HepG2 (cell line): ENCODE data around the gene TSPAN32.

ENCODE experiments used
- ETV5 ChIP-seq: IDR thresholded peaks from 2 replicates; pipeline ENCODE4 v1.6.1; 2018; ENCODE audit warnings: missing biosample characterization, missing genetic modification reagents, inconsistent platforms, borderline replicate concordance
- HDAC2 ChIP-seq: sonication (generic); formaldehyde crosslinking; IDR thresholded peaks from 2 replicates; pipeline ENCODE4 v1.4.0; 2020; ENCODE audit warnings: missing genetic modification reagents
- KIAA2018 ChIP-seq: sonication (generic); formaldehyde crosslinking; IDR thresholded peaks from 2 replicates; pipeline ENCODE4 v1.5.0; 2020; ENCODE audit warnings: mild to moderate bottlenecking, missing genetic modification reagents, borderline replicate concordance
- MAZ ChIP-seq, 2 experiments: sonication (generic) in 1 of 2; formaldehyde crosslinking in 1 of 2; IDR thresholded peaks; 2 replicates each; pipeline versions ENCODE4 v1.5.0 to v1.6.1; 2012 to 2020; ENCODE audit warnings: low read depth in 2 of 2, mild to moderate bottlenecking in 2 of 2, borderline replicate concordance in 1 of 2, improper control_type of control experiment in 1 of 2, low read length in 1 of 2, missing genetic modification reagents in 1 of 2, moderate library complexity in 1 of 2
- MTA3 ChIP-seq: sonication (generic); formaldehyde crosslinking; IDR thresholded peaks from 2 replicates; pipeline ENCODE4 v1.4.0; 2020; ENCODE audit warnings: missing genetic modification reagents
- MYC ChIP-seq: sonication (generic); formaldehyde crosslinking; IDR thresholded peaks from 2 replicates; pipeline ENCODE4 v1.9.0; 2021; ENCODE audit warnings: missing genetic modification reagents, borderline replicate concordance
- NCOA2 ChIP-seq: sonication (generic); formaldehyde crosslinking; IDR thresholded peaks from 2 replicates; pipeline ENCODE4 v1.8.0; 2022; ENCODE audit warnings: inconsistent platforms
- ZBTB26 ChIP-seq: IDR thresholded peaks from 2 replicates; pipeline ENCODE4 v1.6.1; 2016; ENCODE audit warnings: missing compliant biosample characterization, missing genetic modification reagents, borderline replicate concordance
- ZSCAN29 ChIP-seq: sonication (generic); formaldehyde crosslinking; conservative IDR thresholded peaks from 2 replicates; pipeline ENCODE4 v1.4.0; 2020; ENCODE audit warnings: mild to moderate bottlenecking, missing genetic modification reagents

DNA sequence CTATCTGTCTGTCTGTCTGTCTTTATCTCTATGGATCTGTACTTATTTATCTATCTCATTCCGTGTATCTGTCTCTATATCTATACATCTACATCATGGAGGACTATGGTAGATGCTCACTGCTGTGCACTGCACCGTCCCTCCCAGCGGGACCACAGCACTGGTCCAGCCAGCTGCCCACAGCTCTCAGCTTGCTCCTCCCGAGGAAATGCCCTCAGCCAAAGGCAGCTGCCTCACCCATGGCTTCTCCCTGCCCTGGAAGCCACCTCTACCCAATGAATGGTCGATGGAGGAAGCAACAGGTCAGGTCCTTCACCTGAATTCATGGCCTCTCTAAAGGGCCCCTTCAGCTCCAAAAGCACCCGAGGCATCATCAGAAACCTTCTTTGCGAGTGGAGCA is 60.6 kb downstream of the TSPAN32 start:
- TF ChIP-seq ZSCAN29 (no peak), ETV5 (CRISPR knock-in tag) (no peak), HDAC2 (no peak), MAZ (IDR thresholded peaks at IDR 0.05; ENCODE audit: borderline replicate concordance, low read depth, low read length) (no peak), MAZ (CRISPR knock-in tag; IDR thresholded peaks at IDR 0.05; ENCODE audit: low read depth) (no peak), MTA3 (CRISPR knock-in tag) (no peak), KIAA2018 (CRISPR knock-in tag) (no peak), NCOA2 (no peak), ZBTB26 (CRISPR knock-in tag) (no peak), MYC (CRISPR knock-in tag) (no peak)
